ENCODE results near the gene AP3S1. TPM values are rescaled to one million over a fixed set of nuclear protein-coding genes. Genes with fewer than 3 reads are reported as not detected.

The AP3S1 gene
- polyA plus RNA-seq, 3 donors: 30.2 to 86.1 (median 84.8) TPM

DNA sequence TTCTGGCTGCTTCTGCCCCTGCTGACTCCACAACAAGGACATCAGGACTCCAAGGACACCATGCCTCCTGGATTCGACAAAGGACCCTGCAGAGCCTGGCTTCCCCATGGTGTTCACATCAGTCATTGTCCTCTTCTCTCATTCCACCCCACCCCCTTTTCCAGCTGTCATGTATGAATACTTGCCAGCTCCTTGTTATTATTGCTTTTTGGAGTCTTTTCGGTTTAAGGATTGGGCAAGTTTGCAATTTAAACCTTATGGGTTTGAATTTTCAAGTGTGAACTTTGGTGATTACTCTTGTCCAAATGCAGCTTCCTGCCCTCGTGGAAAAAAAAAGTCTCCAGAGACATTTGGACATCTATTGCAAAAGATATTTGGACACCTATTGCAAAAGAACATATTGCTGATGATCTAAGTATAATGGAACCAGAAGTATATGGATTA, 106.4 kb downstream of the AP3S1 start:
- H3K27ac Mint-ChIP-seq: peak overlapping the region in 3 of 7 donors; percentile 1 to 46 (median 2)
- H3K4me1 ChIP-seq (ENCODE audit: control insufficient read depth in 1 of 2, insufficient read depth in 2 of 2, low read length in 2 of 2): peaks cover 0 to 7% of the 10 kb centered on the region in 2 donors
- WGBS (ENCODE audit: insufficient coverage): 75% methylated on average over 1 of the region's 3 CpGs
- H3K27me3 ChIP-seq (ENCODE audit: control insufficient read depth in 2 of 2, insufficient read depth in 2 of 2, low read length in 2 of 2): no peaks in the 10 kb centered on the region
- H4K20me1 ChIP-seq (ENCODE audit: insufficient read depth, low read length): no peaks in the 10 kb centered on the region
- no peak overlapping the region for H3K4me3 Mint-ChIP-seq
- no peaks in the 10 kb centered on the region for H3K9me3 ChIP-seq (replicated peaks in 1 of 2; ENCODE audit: control insufficient read depth in 1 of 2, insufficient read depth in 1 of 2, low read length in 2 of 2)
- intact Hi-C loops (cut with micrococcal nuclease): no loop called here
- no peaks in the 10 kb centered on the region for H3K36me3 ChIP-seq (replicated peaks in 1 of 2; ENCODE audit: control insufficient read depth in 1 of 2, insufficient read depth in 2 of 2, low read length in 2 of 2)
- H3K36me3 Mint-ChIP-seq: no peaks in the 10 kb centered on the region
- DNase-seq: no peak
- H3K27ac ChIP-seq (ENCODE audit: low read depth in 1 of 2, low read length in 2 of 2): no peak overlapping the region
- no peaks in the 10 kb centered on the region for H3K79me2 ChIP-seq (ENCODE audit: insufficient read depth, low read length)
- TF ChIP-seq, protein P1, sequence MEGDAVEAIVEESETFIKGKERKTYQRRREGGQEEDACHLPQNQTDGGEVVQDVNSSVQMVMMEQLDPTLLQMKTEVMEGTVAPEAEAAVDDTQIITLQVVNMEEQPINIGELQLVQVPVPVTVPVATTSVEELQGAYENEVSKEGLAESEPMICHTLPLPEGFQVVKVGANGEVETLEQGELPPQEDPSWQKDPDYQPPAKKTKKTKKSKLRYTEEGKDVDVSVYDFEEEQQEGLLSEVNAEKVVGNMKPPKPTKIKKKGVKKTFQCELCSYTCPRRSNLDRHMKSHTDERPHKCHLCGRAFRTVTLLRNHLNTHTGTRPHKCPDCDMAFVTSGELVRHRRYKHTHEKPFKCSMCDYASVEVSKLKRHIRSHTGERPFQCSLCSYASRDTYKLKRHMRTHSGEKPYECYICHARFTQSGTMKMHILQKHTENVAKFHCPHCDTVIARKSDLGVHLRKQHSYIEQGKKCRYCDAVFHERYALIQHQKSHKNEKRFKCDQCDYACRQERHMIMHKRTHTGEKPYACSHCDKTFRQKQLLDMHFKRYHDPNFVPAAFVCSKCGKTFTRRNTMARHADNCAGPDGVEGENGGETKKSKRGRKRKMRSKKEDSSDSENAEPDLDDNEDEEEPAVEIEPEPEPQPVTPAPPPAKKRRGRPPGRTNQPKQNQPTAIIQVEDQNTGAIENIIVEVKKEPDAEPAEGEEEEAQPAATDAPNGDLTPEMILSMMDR (IDR thresholded peaks at IDR 0.05): no peak
- H3K4me3 ChIP-seq (replicated peaks in 1 of 3; ENCODE audit: low read depth in 2 of 3, low read length in 3 of 3): no peak overlapping the region
- H3K9me3 Mint-ChIP-seq: peaks cover 0 to 8% (median 2%) of the 10 kb centered on the region in 7 donors
- peaks cover 8% of the 10 kb centered on the region for H3K4me1 Mint-ChIP-seq
- H3K9ac ChIP-seq (ENCODE audit: insufficient read depth, low read length, poor library complexity, severe bottlenecking): no peak overlapping the region
- no peak overlapping the region for H2AFZ ChIP-seq (ENCODE audit: insufficient read depth, low read depth, low read length, poor library complexity, severe bottlenecking)
- H3K4me2 ChIP-seq (replicated peaks; ENCODE audit: extremely low read depth, low read length, poor library complexity, severe bottlenecking): no peak overlapping the region
- peaks cover 2 to 7% (median 5%) of the 10 kb centered on the region in 3 donors for H3K27me3 Mint-ChIP-seq (ENCODE audit: low read depth in 3 of 3)

- Mint-ChIP-seq H3K36me3 (no peaks in the 10 kb centered on the region), H3K4me1 (peaks cover 8% of the 10 kb centered on the region), H3K27ac (no peak overlapping the region), H3K4me3 (no peak overlapping the region), H3K27me3 (ENCODE audit: low read depth in 3 of 3) (peaks cover 4 to 7% (median 5%) of the 10 kb centered on the region in 3 donors), H3K9me3 (peaks cover 0 to 6% (median 2%) of the 10 kb centered on the region in 7 donors)
- Histone ChIP-seq H2AFZ (ENCODE audit: insufficient read depth, low read depth, low read length, poor library complexity, severe bottlenecking) (no peak overlapping the region), H3K4me1 (ENCODE audit: control insufficient read depth in 1 of 2, insufficient read depth in 2 of 2, low read length in 2 of 2) (peaks cover 0 to 7% of the 10 kb centered on the region in 2 donors), H3K36me3 (replicated peaks in 1 of 2; ENCODE audit: control insufficient read depth in 1 of 2, insufficient read depth in 2 of 2, low read length in 2 of 2) (no peaks in the 10 kb centered on the region), H3K27ac (ENCODE audit: low read depth in 1 of 2, low read length in 2 of 2) (no peak overlapping the region), H4K20me1 (ENCODE audit: insufficient read depth, low read length) (no peaks in the 10 kb centered on the region), H3K4me3 (replicated peaks in 1 of 3; ENCODE audit: low read depth in 2 of 3, low read length in 3 of 3) (no peak overlapping the region), H3K9ac (ENCODE audit: insufficient read depth, low read length, poor library complexity, severe bottlenecking) (no peak overlapping the region), H3K79me2 (ENCODE audit: insufficient read depth, low read length) (no peaks in the 10 kb centered on the region), H3K4me2 (replicated peaks; ENCODE audit: extremely low read depth, low read length, poor library complexity, severe bottlenecking) (no peak overlapping the region), H3K9me3 (replicated peaks in 1 of 2; ENCODE audit: control insufficient read depth in 1 of 2, insufficient read depth in 1 of 2, low read length in 2 of 2) (no peaks in the 10 kb centered on the region), H3K27me3 (ENCODE audit: control insufficient read depth in 2 of 2, insufficient read depth in 2 of 2, low read length in 2 of 2) (peaks cover 0 to 3% of the 10 kb centered on the region in 2 donors)
- TF ChIP-seq, protein P1 (IDR thresholded peaks at IDR 0.05): no peak
- 83% methylated on average over 1 of the region's 1 CpG for WGBS (ENCODE audit: insufficient coverage)
- intact Hi-C loops (cut with micrococcal nuclease): no loop called here
- no peak for DNase-seq
Observed at GRCh38 chr5:115949096-115949495, 107.4 kb downstream of the AP3S1 start.

Data from CD14-positive monocyte (primary cell).